ENCODE data around the gene RAB44. TPM values are rescaled to one million over a fixed set of nuclear protein-coding genes. Genes with fewer than 3 reads are reported as not detected.
A peak's percentile ranks its signal among the peaks of the same experiment; 100 is the strongest.

RAB44 gene
- total RNA-seq, 1 experiment from 2014 or later = not detected

- ChIA-PET CTCF (interaction anchor here (0.6 to 2.0 kb wide), 2 partner anchors 143 to 467 kb away, joined by 3 to 9 read pairs; no protein-coding TSS in a partner anchor), POLR2A (ENCODE audit: unreplicated experiment) (no interaction called here)
- peaks cover 8% of the 10 kb centered on the region; the same call in 1 of the 2 replicates for H3F3A ChIP-seq (ENCODE audit: insufficient read depth, low read depth)
- no peak overlapping the region for H3K27ac ChIP-seq
- H2AFZ ChIP-seq = no peak overlapping the region
- H3K79me2 ChIP-seq (ENCODE audit: low read depth) = no peaks in the 10 kb centered on the region
- no peaks in the 10 kb centered on the region for H3K9me2 ChIP-seq (ENCODE audit: insufficient read depth)
- H3K4me3 ChIP-seq = no peak overlapping the region
- no TSS peak for BruUV-seq (replicated peaks)
- intact Hi-C loops (cut with micrococcal nuclease; ENCODE audit: unreplicated experiment) = loop anchor here (2.0 to 5.0 kb wide), 2 partner anchors 33 to 336 kb away; no protein-coding TSS in a partner anchor
- no peaks in the 10 kb centered on the region for H3K9me3 ChIP-seq (ENCODE audit: insufficient read depth, low read depth)
- no peak for TF ChIP-seq EZH2 (IDR thresholded peaks at IDR 0.05; ENCODE audit: low read depth)
- TF ChIP-seq, protein P1, sequence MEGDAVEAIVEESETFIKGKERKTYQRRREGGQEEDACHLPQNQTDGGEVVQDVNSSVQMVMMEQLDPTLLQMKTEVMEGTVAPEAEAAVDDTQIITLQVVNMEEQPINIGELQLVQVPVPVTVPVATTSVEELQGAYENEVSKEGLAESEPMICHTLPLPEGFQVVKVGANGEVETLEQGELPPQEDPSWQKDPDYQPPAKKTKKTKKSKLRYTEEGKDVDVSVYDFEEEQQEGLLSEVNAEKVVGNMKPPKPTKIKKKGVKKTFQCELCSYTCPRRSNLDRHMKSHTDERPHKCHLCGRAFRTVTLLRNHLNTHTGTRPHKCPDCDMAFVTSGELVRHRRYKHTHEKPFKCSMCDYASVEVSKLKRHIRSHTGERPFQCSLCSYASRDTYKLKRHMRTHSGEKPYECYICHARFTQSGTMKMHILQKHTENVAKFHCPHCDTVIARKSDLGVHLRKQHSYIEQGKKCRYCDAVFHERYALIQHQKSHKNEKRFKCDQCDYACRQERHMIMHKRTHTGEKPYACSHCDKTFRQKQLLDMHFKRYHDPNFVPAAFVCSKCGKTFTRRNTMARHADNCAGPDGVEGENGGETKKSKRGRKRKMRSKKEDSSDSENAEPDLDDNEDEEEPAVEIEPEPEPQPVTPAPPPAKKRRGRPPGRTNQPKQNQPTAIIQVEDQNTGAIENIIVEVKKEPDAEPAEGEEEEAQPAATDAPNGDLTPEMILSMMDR (conservative IDR thresholded peaks at IDR 0.05) = no peak
- H3K36me3 ChIP-seq (ENCODE audit: low read depth) = no peaks in the 10 kb centered on the region
- peaks cover 33% of the 10 kb centered on the region for H3K4me1 ChIP-seq (replicated peaks; ENCODE audit: insufficient read depth)
- H3K27me3 ChIP-seq (ENCODE audit: insufficient read depth, low read depth) = no peaks in the 10 kb centered on the region
- no peak for DNase-seq
- no peak overlapping the region for H3K4me2 ChIP-seq
- H4K20me1 ChIP-seq (ENCODE audit: insufficient read depth) = no peaks in the 10 kb centered on the region
These were observed 60.4 kb downstream of the RAB44 start for GRCh38 chr6:36757943-36758508.

GRCh38 chr6:36758516-36759147, 61.0 kb downstream of the RAB44 start:
- ChIA-PET CTCF (interaction anchor here (0.6 to 2.0 kb wide), 3 partner anchors 144 to 466 kb away, joined by 3 to 9 read pairs (median 6); no protein-coding TSS in a partner anchor), POLR2A (ENCODE audit: unreplicated experiment) (no interaction called here)
- peaks cover 27% of the 10 kb centered on the region for H3K4me1 ChIP-seq (replicated peaks; ENCODE audit: insufficient read depth)
- no peak overlapping the region for H3K4me2 ChIP-seq
- H3K79me2 ChIP-seq (ENCODE audit: low read depth) = no peaks in the 10 kb centered on the region
- no peaks in the 10 kb centered on the region for H3K9me2 ChIP-seq (ENCODE audit: insufficient read depth)
- H4K20me1 ChIP-seq (ENCODE audit: insufficient read depth) = no peaks in the 10 kb centered on the region
- peaks cover 2% of the 10 kb centered on the region; the same call in 1 of the 2 replicates for H3F3A ChIP-seq (ENCODE audit: insufficient read depth, low read depth)
- H3K4me3 ChIP-seq = no peak overlapping the region
- intact Hi-C loops (cut with micrococcal nuclease; ENCODE audit: unreplicated experiment) = loop anchor here (1.0 to 5.0 kb wide), 4 partner anchors 34 to 336 kb away; no protein-coding TSS in a partner anchor
- no peaks in the 10 kb centered on the region for H3K27me3 ChIP-seq (ENCODE audit: insufficient read depth, low read depth)
- H2AFZ ChIP-seq = no peak overlapping the region
- DNase-seq = no peak
- no peaks in the 10 kb centered on the region for H3K9me3 ChIP-seq (ENCODE audit: insufficient read depth, low read depth)
- no peaks in the 10 kb centered on the region for H3K36me3 ChIP-seq (ENCODE audit: low read depth)
- TF ChIP-seq, protein P1 (conservative IDR thresholded peaks at IDR 0.05) = no peak
- no peak for TF ChIP-seq EZH2 (IDR thresholded peaks at IDR 0.05; ENCODE audit: low read depth)
- no peak overlapping the region for H3K27ac ChIP-seq
- no TSS peak for BruUV-seq (replicated peaks)

DNA sequence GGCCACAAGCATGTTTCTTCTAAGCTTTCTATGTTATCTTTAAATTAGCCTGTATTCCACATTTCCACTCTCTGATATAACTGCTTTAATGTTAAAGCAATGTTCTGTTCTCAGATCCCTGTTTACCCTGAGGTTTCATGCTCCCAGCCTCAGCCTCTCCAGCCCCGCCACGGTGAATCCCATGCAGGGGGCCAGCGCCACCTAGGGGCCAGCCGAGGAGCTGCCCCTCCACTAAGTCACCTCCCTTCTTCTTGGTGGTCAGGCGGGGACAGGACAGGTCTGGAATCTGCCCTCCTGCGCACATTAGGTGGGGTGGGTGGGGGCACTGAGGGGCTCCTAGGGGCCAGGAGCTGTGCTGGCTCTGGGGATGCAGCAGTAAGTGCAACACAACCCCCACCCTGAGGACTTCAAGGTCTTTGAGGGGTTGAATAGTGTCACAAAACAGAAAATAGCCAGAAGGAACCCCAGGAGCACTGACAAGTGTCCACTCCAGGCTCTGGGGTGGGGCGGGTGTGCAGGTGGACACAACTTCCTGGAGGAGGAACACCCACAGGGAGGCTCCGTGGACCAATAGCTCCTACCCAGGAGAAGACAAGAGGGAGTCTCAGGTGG, 61.6 kb downstream of the RAB44 start:
- peaks cover 21% of the 10 kb centered on the region for H3K4me1 ChIP-seq (replicated peaks; ENCODE audit: insufficient read depth)
- no peak overlapping the region for H3K4me2 ChIP-seq
- no peaks in the 10 kb centered on the region for H3K9me2 ChIP-seq (ENCODE audit: insufficient read depth)
- H3K9me3 ChIP-seq (ENCODE audit: insufficient read depth, low read depth) = no peaks in the 10 kb centered on the region
- no peaks in the 10 kb centered on the region for H3K36me3 ChIP-seq (ENCODE audit: low read depth)
- no peak overlapping the region for H3K27ac ChIP-seq
- H3K79me2 ChIP-seq (ENCODE audit: low read depth) = no peaks in the 10 kb centered on the region
- H2AFZ ChIP-seq = no peak overlapping the region
- H4K20me1 ChIP-seq (ENCODE audit: insufficient read depth) = no peaks in the 10 kb centered on the region
- BruUV-seq (replicated peaks) = no TSS peak
- POLR2A ChIA-PET (ENCODE audit: unreplicated experiment) = interaction anchor here (0.6 kb wide), 1 partner anchor 539 kb away, joined by 4 read pairs; no protein-coding TSS in a partner anchor
- no peak for TF ChIP-seq EZH2 (IDR thresholded peaks at IDR 0.05; ENCODE audit: low read depth)
- TF ChIP-seq, protein P1 (conservative IDR thresholded peaks at IDR 0.05) = peak; percentile 96
- CTCF ChIA-PET = interaction anchor here (0.5 to 2.0 kb wide), 4 partner anchors 144 to 336 kb away, joined by 3 to 9 read pairs (median 4); no protein-coding TSS in a partner anchor
- peak; percentile 60 to 86 for DNase-seq
- H3K27me3 ChIP-seq (ENCODE audit: insufficient read depth, low read depth) = no peaks in the 10 kb centered on the region
- H3K4me3 ChIP-seq = no peak overlapping the region
- no peaks in the 10 kb centered on the region for H3F3A ChIP-seq (ENCODE audit: insufficient read depth, low read depth)
- intact Hi-C loops (cut with micrococcal nuclease; ENCODE audit: unreplicated experiment) = loop anchor here (1.0 to 5.0 kb wide), 4 partner anchors 34 to 337 kb away; no protein-coding TSS in a partner anchor

Data from PC-9 (cell line).